Stimulated activated naive CD4-positive, alpha-beta T cell treated with Interleukin-2 at 50 U/mL for 16 hours (primary cell): ENCODE data around the gene RASA1.
A peak's percentile ranks its signal among the peaks of the same experiment; 100 is the strongest.

Source experiments
- DNase-seq: peaks from one replicate; lab custom pipeline; 2025; lab: John Stamatoyannopoulos, UW

Gene RASA1

GRCh38 chr5:87403899-87404298 lies 136.2 kb downstream of the RASA1 start:
- DNase-seq, result no peak

GRCh38 chr5:87404359-87404758 lies 136.7 kb downstream of the RASA1 start:
- no peak for DNase-seq

- DNase-seq, result no peak
These were observed 137.9 kb downstream of the RASA1 start for GRCh38 chr5:87405472-87406155.

GRCh38 chr5:87408204-87408603 lies 140.5 kb downstream of the RASA1 start:
- no peak for DNase-seq

- no peak for DNase-seq
These were observed 143.2 kb downstream of the RASA1 start for GRCh38 chr5:87410931-87411330.

- no peak for DNase-seq
These were observed 143.9 kb downstream of the RASA1 start for GRCh38 chr5:87411586-87411972.

GRCh38 chr5:87411973-87412629 lies 144.4 kb downstream of the RASA1 start:
- DNase-seq, result peak; percentile 30

- peak; percentile 95 for DNase-seq
These were observed 145.1 kb downstream of the RASA1 start, which contains the start of gene CCNH for GRCh38 chr5:87412630-87413342. Gene CCNH (minus strand): TSS chr5:87412930. CDS start chr5:87412794, 136 bp downstream.

- DNase-seq, result no peak
These were observed 145.6 kb downstream of the RASA1 start for GRCh38 chr5:87413343-87413645.

- no peak for DNase-seq
These were observed 150.8 kb downstream of the RASA1 start for GRCh38 chr5:87418506-87418905.

GRCh38 chr5:87421307-87421706 lies 153.6 kb downstream of the RASA1 start:
- DNase-seq, result no peak

- no peak for DNase-seq
These were observed 156.1 kb downstream of the RASA1 start for GRCh38 chr5:87423755-87424154.

- DNase-seq, result no peak
These were observed 163.3 kb downstream of the RASA1 start for GRCh38 chr5:87430863-87431457.

- no peak for DNase-seq
These were observed 164.8 kb downstream of the RASA1 start for GRCh38 chr5:87432460-87432859.

- DNase-seq, result no peak
These were observed 166.3 kb downstream of the RASA1 start for GRCh38 chr5:87433945-87434344.

- no peak for DNase-seq
These were observed 166.8 kb downstream of the RASA1 start for GRCh38 chr5:87434461-87434860.

GRCh38 chr5:87435144-87435694 lies 167.5 kb downstream of the RASA1 start:
- no peak for DNase-seq

GRCh38 chr5:87437724-87438123 lies 170.0 kb downstream of the RASA1 start:
- no peak for DNase-seq

GRCh38 chr5:87438231-87438630 lies 170.5 kb downstream of the RASA1 start:
- no peak for DNase-seq
